ENCODE results near the gene PRRG4. TPM values are rescaled to one million over a fixed set of nuclear protein-coding genes. Genes with fewer than 3 reads are reported as not detected.

PRRG4 gene
- total and polyA plus RNA-seq, 2 of the 13 experiments (the other 11 are each of a cell fraction or from before 2014, with no cell fraction given) = 0.24 to 0.95 TPM

- TF ChIP-seq ZNF232 (CRISPR knock-in tag; IDR thresholded peaks at IDR 0.05; ENCODE audit: borderline replicate concordance) (0 out of 2 replicates have a peak, but pooled peaks have one; percentile 31), XRCC5 (optimal IDR thresholded peaks at IDR 0.05; ENCODE audit: low read length) (peak; percentile 57), NFKB2 (CRISPR knock-in tag; IDR thresholded peaks at IDR 0.05; ENCODE audit: borderline replicate concordance) (peak; percentile 26; the same call in 1 of the 2 replicates), ETV6 (CRISPR knock-in tag; conservative IDR thresholded peaks at IDR 0.05) (peak; percentile 14; the same call in 1 of the 2 replicates), ZNF329 (CRISPR knock-in tag; IDR thresholded peaks at IDR 0.05; ENCODE audit: low read depth) (no peak), NCOR1 (IDR thresholded peaks at IDR 0.05; ENCODE audit: borderline replicate concordance, low read length) (no peak), BCL6 (CRISPR knock-in tag; IDR thresholded peaks at IDR 0.05) (peak; percentile 48; the same call in 1 of the 2 replicates), TAF15 (IDR thresholded peaks at IDR 0.05; ENCODE audit: low read depth, low read length, poor library complexity, severe bottlenecking) (peak; percentile 59), DMTF1 (CRISPR knock-in tag; IDR thresholded peaks at IDR 0.05) (no peak), GTF3A (CRISPR knock-in tag; conservative IDR thresholded peaks at IDR 0.05) (no peak), ZNF776 (CRISPR knock-in tag; IDR thresholded peaks at IDR 0.05) (0 out of 2 replicates have a peak, but pooled peaks have one; percentile 18), KLF11 (CRISPR knock-in tag; IDR thresholded peaks at IDR 0.05) (0 out of 2 replicates have a peak, but pooled peaks have one; percentile 24), ZNF891 (CRISPR knock-in tag; IDR thresholded peaks at IDR 0.05) (peak; percentile 89; the same call in 1 of the 2 replicates), KAT7 (CRISPR knock-in tag; IDR thresholded peaks at IDR 0.05; ENCODE audit: borderline replicate concordance) (peak; percentile 71; the same call in 1 of the 2 replicates), RBFOX2 (IDR thresholded peaks at IDR 0.05; ENCODE audit: low read depth, low read length) (peak; percentile 67), RARA (CRISPR knock-in tag; IDR thresholded peaks at IDR 0.05) (0 out of 2 replicates have a peak, but pooled peaks have one; percentile 16), STAT5B (CRISPR knock-in tag; IDR thresholded peaks at IDR 0.05) (no peak), NFE2L1 (CRISPR knock-in tag; IDR thresholded peaks at IDR 0.05; ENCODE audit: borderline replicate concordance) (no peak), ATF2 (CRISPR knock-in tag; IDR thresholded peaks at IDR 0.05) (peak; percentile 24; the same call in 1 of the 2 replicates), AGO1 (IDR thresholded peaks at IDR 0.05; ENCODE audit: low read depth, low read length, poor library complexity, severe bottlenecking) (peak; percentile 43), SCMH1 (CRISPR knock-in tag; IDR thresholded peaks at IDR 0.05; ENCODE audit: borderline replicate concordance) (no peak)
- TF ChIP-seq, protein P1, sequence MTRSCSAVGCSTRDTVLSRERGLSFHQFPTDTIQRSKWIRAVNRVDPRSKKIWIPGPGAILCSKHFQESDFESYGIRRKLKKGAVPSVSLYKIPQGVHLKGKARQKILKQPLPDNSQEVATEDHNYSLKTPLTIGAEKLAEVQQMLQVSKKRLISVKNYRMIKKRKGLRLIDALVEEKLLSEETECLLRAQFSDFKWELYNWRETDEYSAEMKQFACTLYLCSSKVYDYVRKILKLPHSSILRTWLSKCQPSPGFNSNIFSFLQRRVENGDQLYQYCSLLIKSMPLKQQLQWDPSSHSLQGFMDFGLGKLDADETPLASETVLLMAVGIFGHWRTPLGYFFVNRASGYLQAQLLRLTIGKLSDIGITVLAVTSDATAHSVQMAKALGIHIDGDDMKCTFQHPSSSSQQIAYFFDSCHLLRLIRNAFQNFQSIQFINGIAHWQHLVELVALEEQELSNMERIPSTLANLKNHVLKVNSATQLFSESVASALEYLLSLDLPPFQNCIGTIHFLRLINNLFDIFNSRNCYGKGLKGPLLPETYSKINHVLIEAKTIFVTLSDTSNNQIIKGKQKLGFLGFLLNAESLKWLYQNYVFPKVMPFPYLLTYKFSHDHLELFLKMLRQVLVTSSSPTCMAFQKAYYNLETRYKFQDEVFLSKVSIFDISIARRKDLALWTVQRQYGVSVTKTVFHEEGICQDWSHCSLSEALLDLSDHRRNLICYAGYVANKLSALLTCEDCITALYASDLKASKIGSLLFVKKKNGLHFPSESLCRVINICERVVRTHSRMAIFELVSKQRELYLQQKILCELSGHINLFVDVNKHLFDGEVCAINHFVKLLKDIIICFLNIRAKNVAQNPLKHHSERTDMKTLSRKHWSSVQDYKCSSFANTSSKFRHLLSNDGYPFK (CRISPR knock-in tag; IDR thresholded peaks at IDR 0.05; ENCODE audit: borderline replicate concordance) = 0 out of 2 replicates have a peak, but pooled peaks have one; percentile 27
These were observed 63.8 kb downstream of the PRRG4 start (continued) for GRCh38 chr11:32893343-32894148.
